GM19238 (cell line): ENCODE results near the gene RABL3.
"Not testable (repeated sequence)": the region's sequence is repeated elsewhere in the genome, so short reads cannot be mapped to it uniquely, and the experiment has no call there.

ENCODE experiments used
- DNase-seq: peaks from one replicate; pipeline ENCODE4 v3.0.0; 2011; ENCODE audit warnings: low spot score; ENCODE audit not compliant: insufficient read length

The RABL3 gene

DNA sequence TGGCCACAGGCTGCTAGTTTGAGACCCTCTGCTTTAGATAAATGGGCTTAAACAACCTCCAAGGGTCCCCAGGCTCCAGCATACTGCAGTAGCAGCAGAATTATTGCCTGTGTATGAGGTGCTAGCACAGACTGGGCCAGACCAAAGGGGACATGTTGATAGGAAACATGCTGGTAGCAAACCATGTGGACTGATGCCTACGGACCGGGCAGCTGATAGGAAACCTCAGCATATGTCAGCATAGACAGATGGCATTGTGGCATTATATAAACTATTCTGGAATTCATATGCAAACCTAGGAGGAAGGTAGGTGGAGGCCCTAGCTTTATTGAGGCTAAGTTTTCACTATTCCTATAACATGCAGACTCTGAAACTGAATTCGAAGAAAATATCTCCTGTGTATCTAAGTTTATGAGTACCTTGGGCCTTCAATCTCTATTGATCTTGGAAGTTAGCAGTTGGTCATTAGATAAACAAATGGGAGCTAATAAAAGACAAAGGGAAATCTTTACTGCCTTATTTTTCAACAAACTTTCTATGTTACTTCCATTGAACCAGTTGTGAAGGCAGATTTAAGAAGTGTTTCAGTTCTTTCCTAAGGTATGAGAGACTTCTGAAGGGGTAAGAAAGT is 58.5 kb downstream of the RABL3 start:
- no peak for DNase-seq

- no peak for DNase-seq
These were observed 59.1 kb downstream of the RABL3 start for GRCh38 chr3:120683213-120683612.

DNA sequence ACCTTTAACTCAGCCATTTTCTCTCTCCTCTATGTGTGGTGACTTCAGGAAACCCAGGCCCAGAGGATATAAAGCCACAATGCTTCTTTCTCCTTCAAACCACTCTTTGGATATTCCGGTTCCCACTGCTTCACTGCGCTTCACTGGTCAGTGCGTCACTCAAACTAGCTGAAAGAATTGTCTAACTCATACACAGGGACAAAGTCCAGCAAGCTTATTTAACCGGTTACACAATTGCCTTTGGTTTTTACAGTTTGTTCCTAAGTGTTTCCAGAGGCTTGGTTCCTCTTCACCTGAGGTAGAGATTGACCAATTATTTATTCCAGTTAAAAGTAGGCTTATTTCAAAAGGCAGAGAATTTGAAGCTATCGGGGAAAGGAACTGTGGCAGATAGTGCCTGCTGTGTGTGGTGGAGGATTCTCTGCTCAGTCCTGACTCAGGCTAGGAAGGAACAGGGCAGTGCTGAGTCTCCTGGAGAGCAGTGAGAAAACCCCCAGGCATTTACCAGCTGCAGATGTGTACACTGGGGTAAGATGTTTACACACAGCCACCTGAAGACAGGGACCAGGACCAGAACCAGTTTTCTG is 60.1 kb downstream of the RABL3 start, which contains the start of gene HGD:
Gene HGD (minus strand): TSS at position 145 of the 587 bp plus-strand sequence. CDS start 128 bp downstream, at position 17.
- no peak for DNase-seq

DNA sequence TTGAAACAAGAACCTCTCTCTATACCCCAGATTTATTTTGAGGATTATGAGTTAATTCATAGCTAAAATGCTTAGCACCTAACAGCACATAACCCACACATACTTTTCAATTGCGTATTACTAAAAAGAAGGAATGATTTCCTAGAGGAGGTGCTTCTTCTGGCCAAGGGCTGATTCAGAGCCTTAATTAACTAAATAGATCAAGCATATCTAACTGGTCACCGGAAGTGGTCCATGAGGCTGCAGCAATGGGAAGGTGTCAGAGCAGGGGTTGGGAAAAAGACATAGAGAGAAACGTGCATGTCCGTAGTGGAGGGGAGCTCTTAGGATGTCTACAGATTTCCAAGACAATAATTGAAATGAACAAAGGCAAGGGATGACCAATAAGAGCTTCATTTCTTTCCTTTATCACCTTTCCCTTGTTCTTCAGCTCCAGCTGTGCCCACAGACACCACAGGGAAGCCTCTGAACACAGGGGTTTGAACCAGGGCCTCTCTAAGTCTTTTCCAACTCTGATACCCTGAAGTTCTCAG is 60.7 kb downstream of the RABL3 start:
- DNase-seq, result no peak

- no peak for DNase-seq
These were observed 61.3 kb downstream of the RABL3 start for GRCh38 chr3:120681018-120681417.

DNA sequence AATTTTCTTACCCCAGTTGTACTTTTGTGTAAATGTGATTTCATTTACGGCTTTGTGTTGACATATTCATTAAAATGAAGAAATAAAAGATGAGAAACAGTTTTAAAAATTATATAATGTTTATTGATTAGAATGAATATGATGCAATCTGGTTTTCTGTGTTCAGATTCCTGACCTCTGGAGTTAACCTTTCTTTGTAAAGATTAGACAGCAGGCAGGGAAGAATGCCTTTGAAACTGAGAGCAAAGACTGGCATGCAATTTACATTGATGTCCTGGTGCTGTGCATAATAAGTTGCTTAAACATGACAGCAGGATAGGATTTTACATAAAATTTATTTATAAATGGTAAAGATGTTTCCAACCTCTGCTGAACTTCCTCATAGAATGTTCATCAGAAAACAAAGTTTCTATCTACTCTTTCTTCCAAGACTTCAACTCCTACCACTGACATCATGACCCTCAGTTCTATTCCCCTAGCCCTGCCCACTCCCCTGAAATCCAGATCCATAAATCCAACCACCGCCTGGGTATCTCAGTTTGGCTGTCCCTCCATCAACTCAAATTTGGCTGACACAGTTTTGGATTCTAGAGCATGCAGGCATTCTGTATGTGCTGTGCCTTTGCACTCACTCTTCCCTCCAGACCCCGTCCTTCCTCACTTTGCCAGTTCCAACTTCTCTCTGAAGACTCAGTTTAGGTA is 62.0 kb downstream of the RABL3 start:
- DNase-seq, result no peak

DNA sequence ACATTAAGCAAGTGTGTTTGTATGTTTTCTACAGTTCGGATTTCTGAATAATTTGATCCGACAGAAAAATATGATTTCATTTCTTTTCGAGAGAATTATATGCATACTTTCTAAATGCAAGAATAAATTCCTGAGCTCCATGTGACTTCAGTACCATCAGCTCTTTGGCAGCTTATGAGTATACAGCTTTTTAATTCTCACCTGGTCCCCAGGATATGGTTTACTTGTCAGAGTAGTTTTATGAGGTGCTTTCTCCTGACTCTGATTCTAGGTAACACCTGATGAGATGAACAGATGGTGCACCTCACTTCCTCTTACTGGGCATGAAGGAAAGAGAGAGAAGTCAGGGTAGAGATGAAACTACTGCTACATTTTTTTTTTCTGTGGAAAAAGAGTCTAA is 63.3 kb downstream of the RABL3 start:
- no peak for DNase-seq

DNA sequence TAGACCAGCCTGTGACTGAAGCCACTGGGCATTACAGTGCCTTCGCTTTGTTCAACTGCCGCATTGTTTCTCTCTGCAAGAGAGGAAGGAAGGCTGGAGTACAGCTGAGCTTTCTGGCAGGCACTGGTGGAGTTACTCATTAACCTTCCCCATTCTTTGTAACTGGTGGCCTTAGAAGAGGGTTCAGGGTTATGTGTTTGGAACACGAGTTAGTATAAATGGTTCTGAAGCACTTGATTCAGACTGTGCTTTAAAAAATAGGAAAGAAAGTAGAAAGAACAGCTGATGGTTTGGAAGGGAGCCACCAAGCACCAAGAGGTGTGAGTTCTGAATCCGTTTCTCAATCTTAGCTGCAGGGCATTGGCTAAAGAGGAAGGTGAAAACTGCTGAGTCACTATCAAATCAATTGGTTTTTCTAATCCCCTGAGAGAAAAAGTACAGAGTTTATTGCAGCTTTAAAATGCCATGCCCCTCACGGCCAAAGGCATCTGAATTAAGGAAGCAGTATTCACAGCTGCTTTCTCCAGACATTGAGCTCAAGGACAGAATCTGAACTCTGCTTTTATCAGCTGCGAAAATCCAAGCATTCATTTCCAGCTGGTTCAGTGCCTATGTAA is 63.9 kb downstream of the RABL3 start:
- DNase-seq, result peak; percentile 25

DNA sequence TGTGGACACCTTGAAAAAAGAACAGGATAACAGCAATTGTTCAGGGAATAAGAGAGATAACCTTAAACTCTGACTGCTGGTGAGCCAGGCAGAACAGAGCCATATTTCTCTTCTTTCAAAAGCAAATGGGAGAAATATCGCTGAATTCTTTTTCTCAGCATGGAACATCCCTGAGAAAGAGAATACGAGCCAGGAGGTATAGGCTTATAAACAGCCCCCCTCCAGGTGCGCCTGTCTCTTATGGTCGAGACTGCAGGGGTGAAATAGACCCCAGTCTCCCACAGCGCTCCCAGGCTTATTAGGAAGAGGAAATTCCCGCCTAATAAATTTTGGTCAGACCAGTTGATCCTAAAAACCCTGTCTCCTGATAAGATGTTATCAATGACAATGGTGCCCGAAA is 65.1 kb downstream of the RABL3 start:
- not testable (repeated sequence) for DNase-seq

GRCh38 chr3:120673116-120673515 is 69.2 kb downstream of the RABL3 start:
- no peak for DNase-seq

DNA sequence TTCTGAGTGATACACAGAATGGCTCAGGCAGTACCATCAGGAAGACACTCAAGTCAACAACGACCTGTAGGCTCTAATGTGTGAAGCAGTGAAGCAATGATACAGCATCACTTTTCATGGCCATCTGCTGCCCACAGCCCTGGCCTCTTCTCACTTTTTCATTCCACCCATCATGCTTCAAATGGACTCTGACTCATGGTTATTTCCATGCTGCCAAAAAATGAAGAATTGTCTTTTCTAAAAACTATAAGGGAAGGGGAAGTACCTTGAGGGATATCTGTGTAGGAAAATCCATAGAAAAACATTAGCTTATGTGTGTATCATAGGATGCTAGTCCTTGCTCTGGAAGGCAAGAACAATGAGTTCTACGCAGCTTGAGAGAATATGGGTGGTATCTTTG is 71.7 kb downstream of the RABL3 start:
- no peak for DNase-seq

DNA sequence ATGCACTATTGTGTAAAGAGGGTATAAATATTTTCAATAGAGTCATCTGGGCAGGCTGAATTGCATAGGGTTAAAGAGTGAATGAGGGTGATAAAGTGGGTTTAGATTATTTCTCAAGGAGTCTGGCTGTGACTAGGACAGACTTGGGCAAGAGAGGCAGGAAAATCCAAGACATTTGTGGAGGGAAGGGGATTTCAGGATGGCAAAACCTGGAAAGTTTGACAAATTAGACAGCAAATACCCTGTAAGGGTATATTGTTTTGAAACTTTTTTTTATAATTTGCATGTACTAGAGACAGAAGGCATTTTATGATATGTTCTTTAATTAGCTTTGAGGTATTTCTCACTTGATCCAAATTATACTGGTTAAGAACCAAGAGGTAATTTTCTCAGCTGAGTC is 77.4 kb downstream of the RABL3 start:
- DNase-seq, result no peak

DNA sequence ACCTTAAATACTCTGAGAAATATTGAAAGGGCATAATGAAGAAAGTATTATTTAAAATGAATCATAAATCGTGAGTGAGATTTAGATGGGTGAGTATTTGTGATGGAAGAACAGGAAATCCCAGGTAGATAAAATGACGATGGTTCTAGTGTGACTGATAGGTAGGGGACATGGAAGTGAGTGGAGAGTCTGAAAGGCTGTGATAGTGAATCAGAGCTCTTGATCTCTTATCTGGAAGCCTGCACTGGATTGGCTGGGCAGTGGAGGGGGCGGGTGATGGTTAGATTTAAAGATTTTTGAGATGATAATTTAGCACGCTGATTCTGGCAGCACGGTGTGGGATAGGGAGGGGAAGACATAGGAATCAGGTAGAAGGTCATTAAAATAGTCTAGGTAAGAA is 80.4 kb downstream of the RABL3 start:
- DNase-seq, result no peak

DNA sequence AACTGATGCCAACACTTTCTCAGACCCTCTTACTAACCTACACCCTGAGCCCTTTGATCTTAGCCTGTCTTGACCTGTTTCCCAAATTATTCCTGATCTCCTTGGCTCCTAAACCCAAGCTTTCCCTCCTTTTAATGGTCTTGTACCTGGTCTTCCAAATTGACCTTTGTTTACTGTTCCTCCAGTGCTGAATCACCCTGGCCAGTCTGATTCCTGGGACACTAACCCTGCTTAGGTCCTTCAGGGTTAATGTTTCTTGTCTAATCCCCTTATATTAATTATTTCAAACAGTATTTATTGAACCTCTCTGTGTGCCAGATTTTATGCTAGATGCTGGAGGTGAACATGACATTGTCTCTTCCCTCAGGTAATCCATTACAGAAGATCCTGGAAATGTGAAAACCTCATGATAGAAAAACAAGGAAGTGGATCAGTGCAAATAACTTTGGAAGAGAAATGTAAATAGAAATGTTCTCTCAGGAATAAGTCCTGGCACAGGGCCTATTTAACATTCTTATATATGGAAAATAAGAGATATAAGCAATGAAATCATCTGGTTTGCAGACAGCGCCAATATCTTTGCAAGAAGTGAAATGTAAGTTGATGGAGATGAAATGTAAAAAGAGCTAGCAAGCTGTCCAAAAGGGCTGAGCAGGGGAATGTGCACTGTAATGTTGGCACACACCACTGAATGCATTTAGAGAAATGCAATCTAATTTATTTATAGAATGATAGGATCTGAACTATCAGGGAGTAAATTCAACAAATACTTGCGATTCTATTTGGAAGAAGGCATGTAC is 81.0 kb downstream of the RABL3 start:
- no peak for DNase-seq

- DNase-seq, result no peak
These were observed 82.5 kb downstream of the RABL3 start for GRCh38 chr3:120659834-120660233.

DNA sequence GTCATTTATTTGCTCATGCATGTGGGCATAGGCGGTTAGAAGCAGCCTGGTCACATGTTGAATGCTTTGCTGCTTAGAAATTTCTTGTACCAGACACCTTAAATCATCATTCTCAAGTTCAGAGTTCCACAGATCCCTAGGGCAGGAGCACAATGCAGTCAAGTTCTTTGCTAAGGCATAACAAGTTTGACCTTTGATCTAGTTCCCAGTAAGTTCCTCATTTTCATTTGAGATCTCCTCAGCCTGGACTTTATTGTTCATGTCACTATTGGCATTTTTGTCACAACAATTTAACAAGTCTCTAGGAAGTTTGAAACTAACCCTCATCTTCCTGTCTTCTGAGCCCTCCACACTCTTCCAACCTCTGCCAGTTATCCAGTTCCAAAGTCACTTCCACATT is 83.0 kb downstream of the RABL3 start:
- no peak for DNase-seq

- DNase-seq, result no peak
These were observed 89.3 kb downstream of the RABL3 start for GRCh38 chr3:120652896-120653545.

DNA sequence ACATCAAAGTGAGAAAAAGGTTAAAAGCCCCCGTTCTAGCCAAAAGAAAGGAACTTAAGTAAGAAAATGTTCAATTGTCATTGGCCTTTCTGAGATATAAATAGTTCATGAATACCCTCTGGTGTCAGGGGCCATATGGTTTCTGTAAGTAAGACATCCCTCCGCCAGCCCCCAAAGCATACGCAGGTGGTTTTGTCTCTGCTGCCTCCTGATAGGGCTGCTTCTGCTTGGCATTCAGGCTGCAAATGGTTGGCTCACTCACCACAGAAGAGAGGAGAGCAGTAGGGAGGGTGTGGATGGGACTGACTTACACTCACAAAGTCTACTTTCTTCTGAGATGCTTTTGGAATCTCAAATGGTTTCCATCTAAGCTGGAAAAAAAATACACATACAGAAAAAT is 90.0 kb downstream of the RABL3 start:
- no peak for DNase-seq

DNA sequence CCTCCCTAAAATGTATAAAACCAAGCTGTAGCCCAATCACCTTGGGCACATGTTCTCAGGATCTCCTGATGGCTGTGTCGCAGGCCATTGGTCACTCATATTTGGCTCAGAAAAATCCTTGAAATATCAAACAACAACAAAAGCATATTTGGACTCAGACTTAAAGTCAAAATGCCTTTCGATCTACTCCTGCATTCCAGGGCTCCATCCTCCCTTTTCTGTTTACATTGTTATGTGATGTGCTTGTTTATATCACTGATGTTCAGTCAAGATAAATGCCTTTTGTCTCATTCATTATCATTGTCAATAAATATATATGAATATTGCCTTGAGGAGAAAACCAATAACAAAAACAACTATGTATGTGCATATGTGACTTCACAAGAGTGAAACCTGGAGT is 92.0 kb downstream of the RABL3 start:
- no peak for DNase-seq

DNA sequence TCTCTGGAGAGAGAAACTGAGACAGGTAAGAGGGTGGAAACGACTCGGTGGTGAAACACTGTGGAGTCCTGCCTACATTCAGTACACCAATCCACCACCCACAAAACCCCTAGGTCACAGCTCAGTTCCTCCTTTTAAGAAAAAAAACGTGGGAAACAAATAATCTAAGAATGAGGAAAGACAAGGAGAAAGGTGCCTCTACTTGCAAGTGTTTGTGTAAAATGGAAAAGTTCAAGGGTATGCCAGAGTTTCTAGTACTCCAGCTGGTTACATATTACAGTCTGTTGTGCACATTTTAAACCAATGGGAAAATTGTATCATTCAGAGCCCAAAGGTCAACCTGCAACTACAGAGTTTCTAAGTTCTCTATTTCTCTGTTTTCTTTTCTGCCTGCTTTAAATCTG is 92.5 kb downstream of the RABL3 start:
- no peak for DNase-seq

DNA sequence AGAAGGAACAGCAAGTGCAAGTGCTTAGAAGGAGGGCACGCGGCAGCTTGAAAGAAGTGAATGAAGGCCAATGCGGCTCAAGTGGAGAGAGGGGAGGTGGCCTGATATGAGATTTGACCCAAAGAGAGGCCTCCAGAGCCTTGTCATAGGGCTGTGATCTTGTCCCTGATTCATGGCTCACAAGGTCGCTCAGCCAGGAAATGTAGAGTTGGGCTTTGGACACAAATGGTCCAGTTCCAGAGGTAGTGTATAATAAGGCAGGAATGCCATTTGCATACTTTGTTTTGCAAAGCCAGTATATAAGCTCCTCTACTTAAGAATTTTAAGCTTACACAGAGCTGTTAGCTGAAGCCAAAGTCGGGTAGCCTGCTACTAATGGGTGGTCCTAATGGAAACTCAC is 94.0 kb downstream of the RABL3 start:
- DNase-seq, result no peak
